CD1c-positive myeloid dendritic cell (primary cell): ENCODE results near the gene DUSP11.
"Not testable (repeated sequence)": the region's sequence is repeated elsewhere in the genome, so short reads cannot be mapped to it uniquely, and the experiment has no call there.

Experiments
- DNase-seq: peaks from one replicate; pipeline ENCODE4 v3.0.0-alpha.2; 2016; ENCODE audit errors: extremely low spot score

The DUSP11 gene

GRCh38 chr2:73779467-73780236 lies at the start of gene DUSP11:
Gene DUSP11, minus strand, starts transcription at chr2:73780103. Its CDS starts 129 bp downstream, at chr2:73779974.
- DNase-seq: peak; percentile 99

DNA sequence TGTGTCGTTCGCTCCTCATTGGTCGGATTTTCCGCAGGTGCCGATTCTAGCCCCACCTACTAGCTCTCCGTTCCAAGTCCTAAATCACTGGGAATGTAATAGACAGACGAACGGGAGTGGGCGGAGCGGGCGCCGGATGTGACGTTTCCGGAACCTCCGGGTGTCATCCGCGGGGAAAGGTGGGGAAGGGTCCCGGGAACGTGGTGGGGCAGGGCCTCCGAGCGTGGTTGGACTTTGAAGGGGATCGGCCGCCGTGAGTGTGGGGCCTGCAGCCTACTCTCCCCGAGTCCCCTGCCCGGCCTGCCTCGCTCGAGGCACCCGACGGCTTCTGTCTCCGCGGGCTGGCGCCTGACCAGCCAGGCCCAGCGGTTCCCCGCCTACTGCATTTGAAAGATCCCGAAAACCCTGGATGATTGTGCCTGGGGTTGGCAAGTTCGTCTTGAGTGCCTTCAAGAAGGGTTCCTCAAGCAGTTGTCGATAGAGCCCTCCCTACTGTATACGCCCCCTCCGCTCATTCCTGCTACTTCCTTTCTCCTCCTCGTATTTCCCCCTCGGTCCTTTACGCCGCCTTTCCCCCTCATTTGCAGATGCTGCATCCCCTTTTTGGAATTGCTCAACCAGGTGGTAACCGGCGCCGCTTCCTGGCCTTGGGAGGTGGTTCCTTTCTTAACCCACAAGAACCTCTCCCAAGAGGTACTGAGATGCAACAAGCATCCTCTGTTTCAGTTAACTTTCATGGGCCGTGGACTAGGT lies 49.1 kb upstream of the DUSP11 start, which contains the start of gene STAMBP:
Gene STAMBP, plus strand, starts transcription at position 144 of the 753 bp plus-strand sequence. CDS start 1,896 bp downstream, outside the sequence.
- DNase-seq: peak; percentile 97

- DNase-seq: no peak
These were observed 48.5 kb upstream of the DUSP11 start for GRCh38 chr2:73828389-73828817.

DNA sequence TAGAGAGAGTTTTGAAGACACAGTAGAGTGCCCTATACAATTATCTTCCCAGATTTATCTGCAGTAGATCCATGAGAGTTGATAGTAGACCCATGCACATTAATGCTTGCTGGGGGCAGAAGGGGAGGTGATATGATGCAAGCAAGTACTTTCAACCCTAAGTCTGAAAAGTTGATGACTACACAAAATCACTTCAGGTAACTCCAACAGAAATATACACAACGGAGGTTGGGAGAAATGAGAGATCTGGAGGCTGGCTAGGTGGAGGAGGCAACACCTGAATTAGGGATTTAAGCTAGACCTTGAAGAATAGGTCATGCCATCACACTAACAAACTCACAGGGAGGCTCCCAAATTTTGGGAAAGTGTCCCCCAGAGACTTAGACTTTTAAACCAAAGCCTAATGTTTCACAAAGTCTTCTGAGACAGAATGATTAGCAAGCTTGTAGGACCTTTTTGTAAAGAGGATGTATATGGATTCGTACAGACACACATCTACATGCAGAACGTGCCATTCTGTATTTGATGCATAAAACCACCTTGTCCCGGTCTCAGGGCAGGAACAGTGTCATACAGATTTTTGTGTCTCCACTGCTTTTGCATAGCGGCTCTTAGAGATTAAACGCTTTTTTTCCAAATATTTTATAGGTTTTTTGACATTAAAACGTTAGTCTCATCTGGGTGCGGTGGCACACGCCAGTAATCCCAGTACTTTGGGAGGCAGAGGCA lies 47.9 kb upstream of the DUSP11 start:
- no peak for DNase-seq

DNA sequence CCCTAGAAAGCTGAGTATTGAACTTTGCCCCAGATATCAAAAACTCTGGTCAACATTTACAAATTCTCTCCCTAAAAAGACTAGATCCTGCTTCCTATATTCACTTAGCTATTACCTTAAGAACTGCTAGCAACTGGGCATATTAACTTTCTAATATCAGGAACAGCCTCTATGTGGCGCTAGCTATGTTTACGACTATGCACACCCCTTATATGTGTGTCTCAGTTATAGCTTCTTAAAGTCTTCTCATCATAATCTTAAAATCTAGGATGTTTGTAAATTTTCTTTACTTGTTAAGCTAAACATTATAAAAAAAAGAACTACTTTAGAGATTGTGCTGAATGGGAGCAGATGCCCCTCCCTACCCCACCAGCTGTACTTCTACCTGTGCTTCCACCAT lies 47.1 kb upstream of the DUSP11 start:
- DNase-seq: peak; percentile 58

GRCh38 chr2:73825408-73825807 lies 45.5 kb upstream of the DUSP11 start:
- DNase-seq: no peak

- peak; percentile 81 for DNase-seq
These were observed 44.1 kb upstream of the DUSP11 start for GRCh38 chr2:73823916-73824523.

DNA sequence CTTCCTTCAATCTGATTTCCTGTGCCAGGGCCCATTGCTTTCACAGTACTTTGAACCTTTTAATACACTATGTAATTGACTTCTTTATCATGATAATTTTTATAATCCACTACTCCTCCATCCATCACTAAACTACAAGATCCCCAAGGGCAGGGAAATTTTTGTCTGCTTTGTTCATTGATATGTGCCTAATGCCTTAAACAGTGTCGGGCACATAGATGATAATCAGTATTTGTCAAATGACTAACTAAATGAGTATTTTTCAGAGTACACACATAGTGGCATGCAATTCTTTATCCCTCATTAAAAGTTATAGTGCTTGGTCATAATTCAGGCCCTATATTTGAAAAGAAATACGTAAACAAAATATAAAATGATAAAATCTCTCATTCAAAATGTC lies 43.5 kb upstream of the DUSP11 start:
- DNase-seq: no peak

GRCh38 chr2:73822991-73823390 lies 43.1 kb upstream of the DUSP11 start:
- DNase-seq: no peak

GRCh38 chr2:73822276-73822675 lies 42.4 kb upstream of the DUSP11 start:
- no peak for DNase-seq

GRCh38 chr2:73821669-73822068 lies 41.8 kb upstream of the DUSP11 start:
- DNase-seq: no peak

DNA sequence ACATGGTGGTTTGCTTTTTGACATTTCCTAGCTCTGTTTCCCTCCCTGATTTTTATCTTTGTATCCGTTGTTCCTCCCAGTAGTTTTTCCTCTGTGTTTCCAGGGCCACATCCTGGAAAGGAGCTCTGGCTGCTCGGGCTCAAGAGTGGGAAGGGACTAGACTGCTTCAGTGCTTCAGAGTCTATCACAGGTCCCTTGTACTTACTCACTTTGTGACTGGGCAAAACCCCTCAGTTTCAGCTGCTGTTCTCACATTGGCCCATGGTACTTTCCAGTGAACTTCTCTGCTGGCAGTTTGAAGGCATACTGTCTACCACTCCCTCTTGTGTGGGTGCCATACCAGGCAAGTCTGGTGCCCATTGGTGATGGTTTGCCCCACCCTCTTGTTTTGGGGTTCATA lies 41.3 kb upstream of the DUSP11 start:
- no peak for DNase-seq

GRCh38 chr2:73818296-73818695 lies 38.4 kb upstream of the DUSP11 start:
- no peak for DNase-seq

DNA sequence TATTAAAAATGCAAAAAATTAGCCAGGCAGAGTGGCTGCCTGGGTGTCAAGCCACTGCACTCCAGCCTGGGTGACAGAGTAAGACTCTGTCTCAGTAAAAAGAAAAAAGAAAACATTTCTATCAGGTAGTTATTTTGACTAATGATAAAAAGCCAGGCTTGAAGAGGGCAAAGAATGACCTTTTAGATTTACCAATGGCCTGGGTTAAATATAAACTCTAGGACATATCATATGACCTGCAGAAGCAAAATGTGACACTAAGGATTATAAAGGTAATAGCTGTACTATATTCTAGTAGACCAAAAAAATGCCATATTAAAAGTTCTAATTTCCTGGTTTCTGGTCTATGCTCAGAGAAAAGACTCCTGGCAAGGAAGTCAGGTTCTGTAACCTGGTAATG lies 32.7 kb upstream of the DUSP11 start:
- no peak for DNase-seq

DNA sequence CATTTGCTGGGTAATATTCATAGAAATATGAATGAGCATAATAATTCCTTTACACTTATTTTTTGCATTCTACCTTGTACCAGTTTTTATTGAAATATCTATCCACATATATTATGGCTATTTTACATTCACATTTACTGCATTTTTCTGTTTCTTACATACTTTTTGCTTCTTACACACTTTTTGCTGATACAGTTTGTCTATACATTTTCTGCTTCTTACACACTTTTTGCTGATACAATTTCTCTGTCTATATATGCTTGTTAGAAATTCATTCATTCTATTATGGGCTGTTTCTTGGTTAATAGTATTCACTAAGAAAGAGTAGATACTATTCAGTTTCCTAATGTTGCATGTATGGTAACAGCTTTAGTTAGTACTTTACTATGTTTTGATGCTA lies 32.0 kb upstream of the DUSP11 start:
- DNase-seq: no peak

DNA sequence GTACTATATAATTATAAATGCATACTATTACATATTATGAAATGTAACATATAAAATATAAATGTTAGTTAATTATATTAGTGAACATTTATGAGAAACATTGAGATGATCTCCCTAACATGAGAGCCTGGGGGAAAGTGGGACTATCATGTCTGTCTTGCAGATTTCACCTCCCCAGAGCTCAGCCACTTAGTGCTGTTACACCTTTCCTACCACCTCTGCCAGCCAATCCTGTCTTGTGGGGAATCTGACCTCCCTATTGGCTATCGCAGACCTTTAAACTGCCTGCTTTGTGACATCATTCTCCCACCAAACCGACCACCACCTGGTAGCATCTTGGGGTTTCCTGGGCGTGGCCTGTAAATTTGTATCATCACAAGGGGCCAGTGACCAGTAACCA lies 4.0 kb upstream of the DUSP11 start, which contains the start of gene C2orf78:
Gene C2orf78, plus strand, starts transcription at position 301 of the 400 bp plus-strand sequence. CDS start 127 bp downstream, outside the sequence.
- not testable (repeated sequence) for DNase-seq

- DNase-seq: not testable (repeated sequence)
These were observed 3.5 kb upstream of the DUSP11 start for GRCh38 chr2:73783402-73783801.

- no peak for DNase-seq
These were observed 307 bp upstream of the DUSP11 start for GRCh38 chr2:73780237-73780582.

DNA sequence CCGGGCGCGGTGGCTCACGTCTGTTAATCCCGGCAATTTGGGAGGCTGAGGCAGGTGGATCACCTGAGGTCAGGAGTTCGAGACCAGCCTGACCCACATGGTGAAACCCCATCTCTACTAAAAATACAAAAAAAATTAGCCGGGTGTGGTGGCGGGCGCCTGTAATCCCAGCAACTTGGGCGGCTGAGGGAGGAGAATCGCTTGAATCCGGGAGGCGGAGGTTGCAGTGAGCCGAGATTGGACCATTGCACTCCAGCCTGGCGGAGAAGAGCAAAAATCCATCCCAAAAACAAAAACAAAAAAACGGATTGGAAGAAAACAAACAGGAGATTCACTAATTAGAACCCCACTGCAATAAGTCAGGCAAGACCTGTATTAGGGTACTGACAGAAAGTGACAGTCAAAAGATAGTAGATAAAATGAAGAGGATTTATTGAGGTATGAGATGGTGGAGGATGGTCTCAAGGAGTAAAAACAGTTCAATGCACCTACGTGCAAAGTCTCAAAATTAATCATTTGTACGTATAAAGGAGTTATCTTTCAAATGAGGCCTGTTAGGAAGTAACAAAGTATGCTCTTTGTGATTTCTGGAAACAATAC lies 936 bp downstream of the DUSP11 start:
- not testable (repeated sequence) for DNase-seq

- DNase-seq: no peak
These were observed 2.9 kb downstream of the DUSP11 start for GRCh38 chr2:73776869-73777519.

GRCh38 chr2:73776381-73776780 lies 3.5 kb downstream of the DUSP11 start:
- no peak for DNase-seq
